ENCODE results near the gene SLC26A11. TPM values are rescaled to one million over a fixed set of nuclear protein-coding genes. Genes with fewer than 3 reads are reported as not detected.

SLC26A11 gene
- total and polyA plus RNA-seq, 2 of the 13 experiments (the other 11 are each of a cell fraction or from before 2014, with no cell fraction given) = 8.7 to 13.2 TPM

DNA sequence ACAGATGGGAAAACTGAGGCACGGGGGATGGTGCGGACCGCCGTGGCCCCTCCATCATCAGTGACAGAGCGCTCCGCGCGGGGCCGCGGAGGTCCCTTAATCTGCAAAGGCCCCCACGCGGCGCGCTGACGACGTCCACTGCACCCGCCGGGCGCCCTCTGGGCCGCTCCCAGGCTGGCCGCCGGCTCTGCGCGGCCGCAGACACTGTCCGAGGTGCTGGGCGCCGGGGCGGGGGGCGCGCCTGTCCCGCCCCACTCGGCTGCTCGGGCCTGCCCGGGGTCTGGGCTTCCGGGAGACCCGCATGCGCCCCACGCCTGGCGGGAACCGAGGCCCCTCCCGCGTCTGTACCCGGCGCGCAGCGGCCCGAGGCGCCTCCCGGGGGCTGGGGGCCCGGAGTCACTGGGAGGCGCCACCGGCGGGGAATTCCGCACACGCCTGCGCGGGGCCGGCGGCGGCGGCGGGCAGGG is 39.9 kb downstream of the SLC26A11 start (continued):
- TF ChIP-seq, protein P1, sequence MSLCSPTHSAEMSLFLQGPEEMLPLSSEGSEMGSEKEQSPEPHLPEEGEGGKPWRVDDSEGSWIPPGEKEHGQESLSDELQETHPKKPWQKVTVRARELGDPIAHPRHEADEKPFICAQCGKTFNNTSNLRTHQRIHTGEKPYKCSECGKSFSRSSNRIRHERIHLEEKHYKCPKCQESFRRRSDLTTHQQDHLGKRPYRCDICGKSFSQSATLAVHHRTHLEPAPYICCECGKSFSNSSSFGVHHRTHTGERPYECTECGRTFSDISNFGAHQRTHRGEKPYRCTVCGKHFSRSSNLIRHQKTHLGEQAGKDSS (CRISPR knock-in tag; IDR thresholded peaks at IDR 0.05; ENCODE audit: borderline replicate concordance, low read depth) = peak; percentile 37; the same call in 1 of the 2 replicates
- TF ChIP-seq HDAC6 (IDR thresholded peaks at IDR 0.05; ENCODE audit: low read depth, low read length) (no peak), ATF7-NPFF (CRISPR knock-in tag; IDR thresholded peaks at IDR 0.05; ENCODE audit: low read depth) (peak; percentile 76), SRF (IDR thresholded peaks at IDR 0.05; ENCODE audit: low read depth, low read length) (no peak), SP2 (CRISPR knock-in tag; IDR thresholded peaks at IDR 0.05) (no peak), ZBTB7A (CRISPR knock-in tag; IDR thresholded peaks at IDR 0.05) (no peak), GFI1 (CRISPR knock-in tag; IDR thresholded peaks at IDR 0.05; ENCODE audit: borderline replicate concordance) (no peak; the same call in 1 of the 2 replicates), EEA1 (CRISPR knock-in tag; IDR thresholded peaks at IDR 0.05; ENCODE audit: borderline replicate concordance) (peak; percentile 77; the same call in 1 of the 2 replicates), ZNF607 (CRISPR knock-in tag; IDR thresholded peaks at IDR 0.05; ENCODE audit: borderline replicate concordance) (peak; percentile 69), ZNF776 (CRISPR knock-in tag; IDR thresholded peaks at IDR 0.05) (peak; percentile 72; the same call in 1 of the 2 replicates)
- TF ChIP-seq, protein P2, sequence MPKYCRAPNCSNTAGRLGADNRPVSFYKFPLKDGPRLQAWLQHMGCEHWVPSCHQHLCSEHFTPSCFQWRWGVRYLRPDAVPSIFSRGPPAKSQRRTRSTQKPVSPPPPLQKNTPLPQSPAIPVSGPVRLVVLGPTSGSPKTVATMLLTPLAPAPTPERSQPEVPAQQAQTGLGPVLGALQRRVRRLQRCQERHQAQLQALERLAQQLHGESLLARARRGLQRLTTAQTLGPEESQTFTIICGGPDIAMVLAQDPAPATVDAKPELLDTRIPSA (CRISPR knock-in tag; IDR thresholded peaks at IDR 0.05; ENCODE audit: borderline replicate concordance) = no peak
- TF ChIP-seq, protein P3, sequence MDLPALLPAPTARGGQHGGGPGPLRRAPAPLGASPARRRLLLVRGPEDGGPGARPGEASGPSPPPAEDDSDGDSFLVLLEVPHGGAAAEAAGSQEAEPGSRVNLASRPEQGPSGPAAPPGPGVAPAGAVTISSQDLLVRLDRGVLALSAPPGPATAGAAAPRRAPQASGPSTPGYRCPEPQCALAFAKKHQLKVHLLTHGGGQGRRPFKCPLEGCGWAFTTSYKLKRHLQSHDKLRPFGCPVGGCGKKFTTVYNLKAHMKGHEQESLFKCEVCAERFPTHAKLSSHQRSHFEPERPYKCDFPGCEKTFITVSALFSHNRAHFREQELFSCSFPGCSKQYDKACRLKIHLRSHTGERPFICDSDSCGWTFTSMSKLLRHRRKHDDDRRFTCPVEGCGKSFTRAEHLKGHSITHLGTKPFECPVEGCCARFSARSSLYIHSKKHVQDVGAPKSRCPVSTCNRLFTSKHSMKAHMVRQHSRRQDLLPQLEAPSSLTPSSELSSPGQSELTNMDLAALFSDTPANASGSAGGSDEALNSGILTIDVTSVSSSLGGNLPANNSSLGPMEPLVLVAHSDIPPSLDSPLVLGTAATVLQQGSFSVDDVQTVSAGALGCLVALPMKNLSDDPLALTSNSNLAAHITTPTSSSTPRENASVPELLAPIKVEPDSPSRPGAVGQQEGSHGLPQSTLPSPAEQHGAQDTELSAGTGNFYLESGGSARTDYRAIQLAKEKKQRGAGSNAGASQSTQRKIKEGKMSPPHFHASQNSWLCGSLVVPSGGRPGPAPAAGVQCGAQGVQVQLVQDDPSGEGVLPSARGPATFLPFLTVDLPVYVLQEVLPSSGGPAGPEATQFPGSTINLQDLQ (CRISPR knock-in tag; IDR thresholded peaks at IDR 0.05) = no peak
- TF ChIP-seq, protein P4, sequence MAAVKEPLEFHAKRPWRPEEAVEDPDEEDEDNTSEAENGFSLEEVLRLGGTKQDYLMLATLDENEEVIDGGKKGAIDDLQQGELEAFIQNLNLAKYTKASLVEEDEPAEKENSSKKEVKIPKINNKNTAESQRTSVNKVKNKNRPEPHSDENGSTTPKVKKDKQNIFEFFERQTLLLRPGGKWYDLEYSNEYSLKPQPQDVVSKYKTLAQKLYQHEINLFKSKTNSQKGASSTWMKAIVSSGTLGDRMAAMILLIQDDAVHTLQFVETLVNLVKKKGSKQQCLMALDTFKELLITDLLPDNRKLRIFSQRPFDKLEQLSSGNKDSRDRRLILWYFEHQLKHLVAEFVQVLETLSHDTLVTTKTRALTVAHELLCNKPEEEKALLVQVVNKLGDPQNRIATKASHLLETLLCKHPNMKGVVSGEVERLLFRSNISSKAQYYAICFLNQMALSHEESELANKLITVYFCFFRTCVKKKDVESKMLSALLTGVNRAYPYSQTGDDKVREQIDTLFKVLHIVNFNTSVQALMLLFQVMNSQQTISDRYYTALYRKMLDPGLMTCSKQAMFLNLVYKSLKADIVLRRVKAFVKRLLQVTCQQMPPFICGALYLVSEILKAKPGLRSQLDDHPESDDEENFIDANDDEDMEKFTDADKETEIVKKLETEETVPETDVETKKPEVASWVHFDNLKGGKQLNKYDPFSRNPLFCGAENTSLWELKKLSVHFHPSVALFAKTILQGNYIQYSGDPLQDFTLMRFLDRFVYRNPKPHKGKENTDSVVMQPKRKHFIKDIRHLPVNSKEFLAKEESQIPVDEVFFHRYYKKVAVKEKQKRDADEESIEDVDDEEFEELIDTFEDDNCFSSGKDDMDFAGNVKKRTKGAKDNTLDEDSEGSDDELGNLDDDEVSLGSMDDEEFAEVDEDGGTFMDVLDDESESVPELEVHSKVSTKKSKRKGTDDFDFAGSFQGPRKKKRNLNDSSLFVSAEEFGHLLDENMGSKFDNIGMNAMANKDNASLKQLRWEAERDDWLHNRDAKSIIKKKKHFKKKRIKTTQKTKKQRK (IDR thresholded peaks at IDR 0.05; ENCODE audit: low read length) = no peak
- TF ChIP-seq, protein P5, sequence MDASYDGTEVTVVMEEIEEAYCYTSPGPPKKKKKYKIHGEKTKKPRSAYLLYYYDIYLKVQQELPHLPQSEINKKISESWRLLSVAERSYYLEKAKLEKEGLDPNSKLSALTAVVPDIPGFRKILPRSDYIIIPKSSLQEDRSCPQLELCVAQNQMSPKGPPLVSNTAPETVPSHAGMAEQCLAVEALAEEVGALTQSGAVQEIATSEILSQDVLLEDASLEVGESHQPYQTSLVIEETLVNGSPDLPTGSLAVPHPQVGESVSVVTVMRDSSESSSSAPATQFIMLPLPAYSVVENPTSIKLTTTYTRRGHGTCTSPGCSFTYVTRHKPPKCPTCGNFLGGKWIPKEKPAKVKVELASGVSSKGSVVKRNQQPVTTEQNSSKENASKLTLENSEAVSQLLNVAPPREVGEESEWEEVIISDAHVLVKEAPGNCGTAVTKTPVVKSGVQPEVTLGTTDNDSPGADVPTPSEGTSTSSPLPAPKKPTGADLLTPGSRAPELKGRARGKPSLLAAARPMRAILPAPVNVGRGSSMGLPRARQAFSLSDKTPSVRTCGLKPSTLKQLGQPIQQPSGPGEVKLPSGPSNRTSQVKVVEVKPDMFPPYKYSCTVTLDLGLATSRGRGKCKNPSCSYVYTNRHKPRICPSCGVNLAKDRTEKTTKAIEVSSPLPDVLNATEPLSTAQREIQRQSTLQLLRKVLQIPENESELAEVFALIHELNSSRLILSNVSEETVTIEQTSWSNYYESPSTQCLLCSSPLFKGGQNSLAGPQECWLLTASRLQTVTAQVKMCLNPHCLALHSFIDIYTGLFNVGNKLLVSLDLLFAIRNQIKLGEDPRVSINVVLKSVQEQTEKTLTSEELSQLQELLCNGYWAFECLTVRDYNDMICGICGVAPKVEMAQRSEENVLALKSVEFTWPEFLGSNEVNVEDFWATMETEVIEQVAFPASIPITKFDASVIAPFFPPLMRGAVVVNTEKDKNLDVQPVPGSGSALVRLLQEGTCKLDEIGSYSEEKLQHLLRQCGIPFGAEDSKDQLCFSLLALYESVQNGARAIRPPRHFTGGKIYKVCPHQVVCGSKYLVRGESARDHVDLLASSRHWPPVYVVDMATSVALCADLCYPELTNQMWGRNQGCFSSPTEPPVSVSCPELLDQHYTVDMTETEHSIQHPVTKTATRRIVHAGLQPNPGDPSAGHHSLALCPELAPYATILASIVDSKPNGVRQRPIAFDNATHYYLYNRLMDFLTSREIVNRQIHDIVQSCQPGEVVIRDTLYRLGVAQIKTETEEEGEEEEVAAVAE (CRISPR knock-in tag; IDR thresholded peaks at IDR 0.05; ENCODE audit: borderline replicate concordance) = no peak
- TF ChIP-seq, protein P6, sequence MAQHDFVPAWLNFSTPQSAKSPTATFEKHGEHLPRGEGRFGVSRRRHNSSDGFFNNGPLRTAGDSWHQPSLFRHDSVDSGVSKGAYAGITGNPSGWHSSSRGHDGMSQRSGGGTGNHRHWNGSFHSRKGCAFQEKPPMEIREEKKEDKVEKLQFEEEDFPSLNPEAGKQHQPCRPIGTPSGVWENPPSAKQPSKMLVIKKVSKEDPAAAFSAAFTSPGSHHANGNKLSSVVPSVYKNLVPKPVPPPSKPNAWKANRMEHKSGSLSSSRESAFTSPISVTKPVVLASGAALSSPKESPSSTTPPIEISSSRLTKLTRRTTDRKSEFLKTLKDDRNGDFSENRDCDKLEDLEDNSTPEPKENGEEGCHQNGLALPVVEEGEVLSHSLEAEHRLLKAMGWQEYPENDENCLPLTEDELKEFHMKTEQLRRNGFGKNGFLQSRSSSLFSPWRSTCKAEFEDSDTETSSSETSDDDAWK (CRISPR knock-in tag; IDR thresholded peaks at IDR 0.05) = no peak

Data from HepG2 (cell line).